Stimulated activated CD8-positive, alpha-beta memory T cell treated with anti-CD3 and anti-CD28 coated beads, Interleukin-15, amount 100 ng/mL, for 1 hour (primary cell): Measurements from ENCODE around the gene CHAMP1.
"Not testable (repeated sequence)": the region's sequence is repeated elsewhere in the genome, so short reads cannot be mapped to it uniquely, and the experiment has no call there.

Experiments
- DNase-seq: peaks from one replicate; pipeline ENCODE4 v3.0.0-alpha.2; 2020; ENCODE audit warnings: low read depth

The CHAMP1 gene

DNA sequence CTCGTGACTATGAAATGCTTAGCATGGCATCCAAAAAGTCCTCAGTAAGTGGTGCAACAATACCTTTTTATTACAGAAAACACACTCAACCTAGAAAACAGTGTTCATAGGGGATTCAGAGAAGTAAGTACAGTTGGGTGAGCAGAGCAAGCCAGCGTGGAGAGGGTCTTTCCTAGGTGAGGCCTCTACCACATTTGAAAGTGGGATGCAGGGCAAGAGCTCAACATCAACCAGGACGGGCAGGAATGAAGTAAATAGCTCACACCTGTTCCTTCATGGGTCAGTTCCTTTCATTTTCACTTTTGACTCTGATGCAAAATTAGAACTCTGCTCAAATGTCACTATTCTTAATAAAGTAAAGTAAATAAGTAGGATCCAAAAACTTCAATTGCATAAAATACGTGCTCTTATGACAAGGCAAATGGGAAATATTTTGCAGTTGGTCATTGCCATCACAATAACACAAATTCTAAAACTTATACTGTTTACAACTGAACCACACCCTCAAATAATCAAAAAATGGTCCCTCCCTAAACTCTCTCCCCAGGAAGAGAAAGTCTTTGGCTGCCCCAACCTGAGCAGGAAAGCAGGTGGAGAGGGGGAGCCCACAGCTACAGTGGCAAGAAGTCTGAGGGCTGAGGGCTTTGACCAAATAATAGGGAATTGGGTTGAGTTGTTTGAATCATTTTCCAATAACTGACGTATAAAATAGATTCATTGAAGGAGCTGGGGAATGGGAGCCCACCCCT, 20.2 kb downstream of the CHAMP1 start:
- no peak for DNase-seq

- not testable (repeated sequence) for DNase-seq
Observed at GRCh38 chr13:114336457-114336856, 22.2 kb downstream of the CHAMP1 start.

DNA sequence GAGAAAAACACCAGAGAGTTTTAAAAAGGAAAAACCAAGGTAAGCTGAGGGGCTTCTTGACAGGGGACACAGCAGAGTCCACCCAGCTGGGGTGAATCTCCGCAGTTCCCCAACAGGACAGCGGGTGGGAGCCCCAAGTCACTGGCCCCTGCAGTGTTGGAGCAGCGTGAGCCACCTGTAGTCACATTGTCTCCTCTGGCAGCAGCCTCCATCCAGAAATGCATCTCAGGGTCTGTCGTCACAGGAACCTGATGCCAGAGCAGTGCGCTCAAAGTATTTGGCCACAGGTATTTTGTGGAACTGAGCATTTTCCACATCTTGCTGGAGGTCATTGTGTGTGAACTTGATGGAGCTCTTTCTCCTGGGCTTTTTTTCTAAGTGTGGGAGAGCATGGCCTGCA, 24.7 kb downstream of the CHAMP1 start:
- no peak for DNase-seq

DNA sequence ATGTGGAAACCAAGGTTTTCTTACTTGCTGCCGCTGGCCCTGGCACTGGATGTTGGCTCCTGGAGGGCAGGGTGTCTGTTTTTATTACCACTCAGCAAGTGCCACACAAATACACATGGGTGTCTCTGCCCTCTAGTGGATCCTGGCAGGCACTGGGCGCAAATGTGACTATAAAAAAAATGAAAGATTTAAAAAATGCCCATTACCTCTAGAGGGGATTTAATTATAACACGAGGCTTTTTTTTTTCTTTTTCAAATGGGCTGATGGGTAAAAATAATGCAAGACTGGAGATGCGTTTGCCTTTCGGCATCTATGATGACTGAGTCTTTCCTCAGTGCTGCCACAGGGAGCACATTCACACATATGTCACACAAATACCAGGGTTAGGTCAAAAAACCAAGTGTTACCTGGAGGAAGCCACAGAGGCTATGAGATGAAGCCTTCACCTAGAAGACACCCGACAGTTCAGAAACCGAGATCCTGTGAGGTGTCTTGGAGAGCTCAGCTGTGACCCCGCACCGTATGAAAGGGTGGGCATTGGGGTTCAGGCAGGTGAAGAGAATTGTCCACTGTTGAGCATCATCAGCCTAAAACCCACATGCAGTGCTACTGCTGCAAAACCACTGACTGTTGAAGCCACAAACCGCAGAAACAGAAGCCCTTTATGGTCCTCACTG, 25.7 kb downstream of the CHAMP1 start:
- DNase-seq = no peak

- no peak for DNase-seq
Observed at GRCh38 chr13:114341003-114341777, 26.9 kb downstream of the CHAMP1 start.

GRCh38 chr13:114347256-114347655, 33.0 kb downstream of the CHAMP1 start:
- DNase-seq = not testable (repeated sequence)

GRCh38 chr13:114352763-114353162, 38.5 kb downstream of the CHAMP1 start:
- not testable (repeated sequence) for DNase-seq

- not testable (repeated sequence) for DNase-seq
Observed at GRCh38 chr13:114353382-114353781, 39.1 kb downstream of the CHAMP1 start.
